BLaER1 (cell line): Measurements from ENCODE around the gene ZNF560.

Source experiments
- H3K27ac ChIP-seq: shearing (Covaris generic); formaldehyde crosslinking; 2 replicates; pipeline ENCODE4 v1.8.1; 2022
- H3K27me3 ChIP-seq: shearing (Covaris generic); formaldehyde crosslinking; 2 replicates; pipeline ENCODE4 v1.8.1; 2022
- H3K36me3 ChIP-seq: shearing (Covaris generic); formaldehyde crosslinking; 2 replicates; pipeline ENCODE4 v1.8.1; 2022
- H3K4me1 ChIP-seq: shearing (Covaris generic); formaldehyde crosslinking; 2 replicates; pipeline ENCODE4 v1.8.1; 2022
- H3K4me2 ChIP-seq: shearing (Covaris generic); formaldehyde crosslinking; 2 replicates; pipeline ENCODE4 v1.8.1; 2022
- H3K4me3 ChIP-seq: shearing (Covaris generic); formaldehyde crosslinking; 2 replicates; pipeline ENCODE4 v1.8.1; 2022
- H3K9ac ChIP-seq: shearing (Covaris generic); formaldehyde crosslinking; 2 replicates; pipeline ENCODE4 v1.8.1; 2022
- H3K9me3 ChIP-seq: shearing (Covaris generic); formaldehyde crosslinking; 2 replicates; pipeline ENCODE4 v1.8.1; 2022
- H4K20me1 ChIP-seq: shearing (Covaris generic); formaldehyde crosslinking; 2 replicates; pipeline ENCODE4 v1.8.1; 2022
- Cebpa-rat ChIP-seq: shearing (Covaris generic); IDR thresholded peaks from 2 replicates; pipeline ENCODE4 v1.8.1; 2022

ZNF560 gene

GRCh38 chr19:9453953-9454352 lies 44.5 kb downstream of the ZNF560 start:
- Histone ChIP-seq H3K36me3 (0 out of 2 replicates have a peak, but pooled peaks cover 4% of the 10 kb centered on the region), H4K20me1 (no peaks in the 10 kb centered on the region), H3K27me3 (no peaks in the 10 kb centered on the region), H3K27ac (no peak overlapping the region), H3K9ac (no peak overlapping the region), H3K4me3 (no peak overlapping the region), H3K4me2 (no peak overlapping the region), H3K9me3 (peaks cover 96% of the 10 kb centered on the region), H3K4me1 (no peaks in the 10 kb centered on the region)
- no peak for TF ChIP-seq Cebpa-rat

GRCh38 chr19:9445037-9445436 lies 53.4 kb downstream of the ZNF560 start:
- H4K20me1 ChIP-seq: no peaks in the 10 kb centered on the region
- peaks cover 86% of the 10 kb centered on the region for H3K9me3 ChIP-seq
- no peak overlapping the region for H3K4me2 ChIP-seq
- H3K36me3 ChIP-seq: peaks cover 25% of the 10 kb centered on the region
- no peaks in the 10 kb centered on the region for H3K27me3 ChIP-seq
- TF ChIP-seq Cebpa-rat: no peak
- H3K27ac ChIP-seq: no peak overlapping the region
- no peak overlapping the region for H3K9ac ChIP-seq
- H3K4me1 ChIP-seq: no peaks in the 10 kb centered on the region
- H3K4me3 ChIP-seq: no peak overlapping the region

GRCh38 chr19:9436358-9436757 lies 62.1 kb downstream of the ZNF560 start:
- Histone ChIP-seq H3K9ac (peak overlapping the region; percentile 89), H3K27ac (peak overlapping the region; percentile 91), H3K4me3 (peak overlapping the region; percentile 80), H3K9me3 (peaks cover 4% of the 10 kb centered on the region), H3K4me1 (peaks cover 42% of the 10 kb centered on the region), H3K27me3 (no peaks in the 10 kb centered on the region), H4K20me1 (peaks cover 13% of the 10 kb centered on the region; the same call in 1 of the 2 replicates), H3K4me2 (peak overlapping the region; percentile 87), H3K36me3 (peaks cover 24% of the 10 kb centered on the region)
- TF ChIP-seq Cebpa-rat: no peak

- Histone ChIP-seq H3K27ac (peak within 1 kb of the TSS; percentile 91), H3K4me2 (peak within 1 kb of the TSS; percentile 87), H4K20me1 (peaks cover 21% of the 10 kb centered on the region; the same call in 1 of the 2 replicates), H3K4me3 (peak within 1 kb of the TSS; percentile 80), H3K4me1 (peaks cover 50% of the 10 kb centered on the region), H3K36me3 (peaks cover 32% of the 10 kb centered on the region), H3K9ac (peak within 1 kb of the TSS; percentile 89), H3K27me3 (no peaks in the 10 kb centered on the region), H3K9me3 (peaks cover 2% of the 10 kb centered on the region)
- no peak for TF ChIP-seq Cebpa-rat
Measured at GRCh38 chr19:9435279-9436268, 62.8 kb downstream of the ZNF560 start, which contains the start of gene ZNF266. Gene ZNF266, minus strand, starts transcription at chr19:9435573. Its CDS starts 15,484 bp downstream, at chr19:9420089.

DNA sequence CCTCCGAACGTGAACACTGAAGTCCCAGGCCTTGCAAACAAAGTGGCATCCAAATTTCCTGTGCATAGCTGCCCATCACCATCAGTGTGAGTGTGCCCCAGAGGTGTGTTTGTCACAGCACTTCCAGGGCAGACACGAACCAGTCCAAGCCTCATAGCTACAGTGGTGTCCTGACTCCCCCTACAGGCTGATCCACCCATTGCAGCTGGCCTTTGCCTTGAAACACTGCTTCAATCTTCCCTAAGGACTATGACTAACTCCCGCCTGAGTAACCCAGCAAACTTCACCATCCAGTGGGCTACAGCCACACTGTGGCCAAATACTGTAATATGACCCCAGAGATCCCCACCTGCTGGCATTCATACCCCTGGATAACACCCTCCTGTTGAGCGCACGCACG lies 66.9 kb downstream of the ZNF560 start:
- Histone ChIP-seq H3K27ac (no peak overlapping the region; the same call in 1 of the 2 replicates), H3K4me1 (peaks cover 59% of the 10 kb centered on the region), H4K20me1 (peaks cover 25% of the 10 kb centered on the region; the same call in 1 of the 2 replicates), H3K9ac (no peak overlapping the region), H3K4me2 (peak overlapping the region; percentile 69), H3K36me3 (peaks cover 66% of the 10 kb centered on the region), H3K9me3 (no peaks in the 10 kb centered on the region; the same call in 1 of the 2 replicates), H3K27me3 (no peaks in the 10 kb centered on the region), H3K4me3 (no peak overlapping the region)
- TF ChIP-seq Cebpa-rat: no peak

GRCh38 chr19:9430444-9430843 lies 68.0 kb downstream of the ZNF560 start:
- Histone ChIP-seq H4K20me1 (peaks cover 31% of the 10 kb centered on the region; the same call in 1 of the 2 replicates), H3K9me3 (peaks cover 6% of the 10 kb centered on the region; the same call in 1 of the 2 replicates), H3K27ac (peak overlapping the region; percentile 69), H3K4me3 (0 out of 2 replicates have a peak overlapping the region, but pooled peaks have one; percentile 6), H3K36me3 (peaks cover 76% of the 10 kb centered on the region), H3K27me3 (no peaks in the 10 kb centered on the region), H3K4me1 (peaks cover 51% of the 10 kb centered on the region), H3K4me2 (peak overlapping the region; percentile 69), H3K9ac (peak overlapping the region; percentile 51; the same call in 1 of the 2 replicates)
- no peak for TF ChIP-seq Cebpa-rat

GRCh38 chr19:9427941-9428340 lies 70.5 kb downstream of the ZNF560 start:
- Histone ChIP-seq H3K27me3 (no peaks in the 10 kb centered on the region), H3K9me3 (peaks cover 29% of the 10 kb centered on the region), H3K4me3 (no peak overlapping the region), H4K20me1 (peaks cover 20% of the 10 kb centered on the region; the same call in 1 of the 2 replicates), H3K9ac (no peak overlapping the region), H3K36me3 (peaks cover 93% of the 10 kb centered on the region), H3K4me1 (peaks cover 35% of the 10 kb centered on the region), H3K4me2 (no peak overlapping the region), H3K27ac (no peak overlapping the region)
- TF ChIP-seq Cebpa-rat: no peak
